Osteoblast (primary cell): ENCODE results near the gene SLC25A33. TPM values are rescaled to one million over a fixed set of nuclear protein-coding genes. Genes with fewer than 3 reads are reported as not detected.

Experiments
- DNase-seq: peaks from one replicate; pipeline ENCODE4 v3.0.0; 2011; ENCODE audit warnings: low spot score, mixed read lengths; ENCODE audit not compliant: insufficient read length; ENCODE audit errors: missing footprints
- H2AFZ ChIP-seq: 2 replicates; pipeline ENCODE4 v1.6.0; 2011; ENCODE audit warnings: mild to moderate bottlenecking, low read length
- H3K27ac ChIP-seq: 2 replicates; pipeline ENCODE4 v1.5.1; 2011; ENCODE audit warnings: mild to moderate bottlenecking, low read depth, low read length, moderate library complexity
- H3K27me3 ChIP-seq: 2 replicates; pipeline ENCODE4 v1.6.0; 2012; ENCODE audit warnings: mild to moderate bottlenecking, control low read depth, inconsistent platforms, low read length, moderate library complexity; ENCODE audit not compliant: insufficient read depth
- H3K36me3 ChIP-seq: 2 replicates; pipeline ENCODE4 v1.5.1; 2011; ENCODE audit warnings: mild to moderate bottlenecking, low read length, control low read depth, moderate library complexity; ENCODE audit not compliant: insufficient read depth
- H3K4me1 ChIP-seq: 2 replicates; pipeline ENCODE4 v1.5.1; 2011; ENCODE audit warnings: mild to moderate bottlenecking, low read length, control low read depth, moderate library complexity; ENCODE audit not compliant: insufficient read depth
- H3K4me2 ChIP-seq: 2 replicates; pipeline ENCODE4 v1.6.0; 2011; ENCODE audit warnings: mild to moderate bottlenecking, low read length; ENCODE audit not compliant: insufficient read depth
- H3K4me3 ChIP-seq: fragments of 200-600 bp; sonication (generic); 3 replicates; pipeline ENCODE4 v1.5.1; 2012; ENCODE audit warnings: mild to moderate bottlenecking, low read length, inconsistent platforms; ENCODE audit not compliant: insufficient read depth
- H3K79me2 ChIP-seq: 2 replicates; pipeline ENCODE4 v1.6.0; 2012; ENCODE audit warnings: mild to moderate bottlenecking, low read length, control low read depth, inconsistent platforms; ENCODE audit not compliant: insufficient read depth
- H3K9me3 ChIP-seq: 2 replicates; pipeline ENCODE4 v1.5.1; 2011; ENCODE audit warnings: low read depth, low read length, control low read depth
- H4K20me1 ChIP-seq: 2 replicates; pipeline ENCODE4 v1.6.0; 2012; ENCODE audit warnings: mild to moderate bottlenecking, low read length, control low read depth; ENCODE audit not compliant: insufficient read depth
- CTCF ChIP-seq: IDR thresholded peaks from 2 replicates; pipeline ENCODE4 v1.5.1; 2011; ENCODE audit warnings: mild to moderate bottlenecking, low read depth, low read length, moderate library complexity; ENCODE audit errors: extremely low read depth
- total RNA-seq: library from RNA; depleted of rRNA; stranded (reverse); fragments of >200 nt; gene quantifications from 2 replicates; pipeline ENCODE4 v1.2.3, GENCODE V29; 2012

The SLC25A33 gene
- total RNA-seq, 1 donor = 7.2 TPM

- H3K27ac ChIP-seq = peak within 1 kb of the TSS; percentile 63
These were observed 49.4 kb downstream of the SLC25A33 start, which contains the start of gene TMEM201 for GRCh38 chr1:9588551-9589143. TSS of gene TMEM201 (plus strand) at chr1:9588911. CDS start at chr1:9588931, 20 bp downstream.

GRCh38 chr1:9589144-9589718, 50.0 kb downstream of the SLC25A33 start:
- DNase-seq = peak; percentile 92
- peak overlapping the region; percentile 63 for H3K27ac ChIP-seq
- no peaks in the 10 kb centered on the region for H3K27me3 ChIP-seq

More at GRCh38 chr1:9588551-9589143, 49.4 kb downstream of the SLC25A33 start, which contains the start of gene TMEM201:
- Histone ChIP-seq H3K9me3 (no peaks in the 10 kb centered on the region), H3K36me3 (no peaks in the 10 kb centered on the region), H3K4me1 (peaks cover 19% of the 10 kb centered on the region), H3K4me3 (peak within 1 kb of the TSS; percentile 83), H2AFZ (peak within 1 kb of the TSS; percentile 93), H3K79me2 (peaks cover 45% of the 10 kb centered on the region), H4K20me1 (peaks cover 32% of the 10 kb centered on the region), H3K4me2 (peak within 1 kb of the TSS; percentile 94), H3K27me3 (no peaks in the 10 kb centered on the region)
- TF ChIP-seq CTCF = peak; percentile 46
- peak; percentile 100 for DNase-seq

GRCh38 chr1:9589719-9590157, 50.5 kb downstream of the SLC25A33 start:
- peak overlapping the region; percentile 90 for H3K4me2 ChIP-seq
- TF ChIP-seq CTCF = no peak
- H3K36me3 ChIP-seq = no peaks in the 10 kb centered on the region
- peak; percentile 76 for DNase-seq
- peaks cover 19% of the 10 kb centered on the region for H3K4me1 ChIP-seq
- peak overlapping the region; percentile 63 for H3K27ac ChIP-seq
- H3K4me3 ChIP-seq = peak overlapping the region; percentile 83
- H3K79me2 ChIP-seq = peaks cover 56% of the 10 kb centered on the region
- no peaks in the 10 kb centered on the region for H3K27me3 ChIP-seq
- H3K9me3 ChIP-seq = no peaks in the 10 kb centered on the region
- peaks cover 39% of the 10 kb centered on the region for H4K20me1 ChIP-seq
- peak overlapping the region; percentile 72 for H2AFZ ChIP-seq

More at GRCh38 chr1:9589144-9589718, 50.0 kb downstream of the SLC25A33 start:
- no peaks in the 10 kb centered on the region for H3K9me3 ChIP-seq
- peak overlapping the region; percentile 90 for H3K4me2 ChIP-seq
- peaks cover 51% of the 10 kb centered on the region for H3K79me2 ChIP-seq
- peaks cover 19% of the 10 kb centered on the region for H3K4me1 ChIP-seq
- peaks cover 36% of the 10 kb centered on the region for H4K20me1 ChIP-seq
- H2AFZ ChIP-seq = peak overlapping the region; percentile 72
- no peak for TF ChIP-seq CTCF
- H3K4me3 ChIP-seq = peak overlapping the region; percentile 83
- no peaks in the 10 kb centered on the region for H3K36me3 ChIP-seq

GRCh38 chr1:9590201-9590600, 50.9 kb downstream of the SLC25A33 start:
- no peaks in the 10 kb centered on the region for H3K9me3 ChIP-seq
- peak overlapping the region; percentile 90 for H3K4me2 ChIP-seq
- TF ChIP-seq CTCF = no peak
- H3K4me3 ChIP-seq = no peak overlapping the region
- no peaks in the 10 kb centered on the region for H3K27me3 ChIP-seq
- peaks cover 19% of the 10 kb centered on the region for H3K4me1 ChIP-seq
- DNase-seq = peak; percentile 65
- H4K20me1 ChIP-seq = peaks cover 40% of the 10 kb centered on the region
- no peak overlapping the region for H2AFZ ChIP-seq
- H3K27ac ChIP-seq = no peak overlapping the region
- H3K79me2 ChIP-seq = peaks cover 61% of the 10 kb centered on the region
- H3K36me3 ChIP-seq = no peaks in the 10 kb centered on the region
